Measurements from ENCODE around the gene IQGAP2. TPM values are rescaled to one million over a fixed set of nuclear protein-coding genes. Genes with fewer than 3 reads are reported as not detected.

The IQGAP2 gene
- total RNA-seq, 6 experiments from 2014 or later = 96.4 to 152 (median 123) TPM

DNA sequence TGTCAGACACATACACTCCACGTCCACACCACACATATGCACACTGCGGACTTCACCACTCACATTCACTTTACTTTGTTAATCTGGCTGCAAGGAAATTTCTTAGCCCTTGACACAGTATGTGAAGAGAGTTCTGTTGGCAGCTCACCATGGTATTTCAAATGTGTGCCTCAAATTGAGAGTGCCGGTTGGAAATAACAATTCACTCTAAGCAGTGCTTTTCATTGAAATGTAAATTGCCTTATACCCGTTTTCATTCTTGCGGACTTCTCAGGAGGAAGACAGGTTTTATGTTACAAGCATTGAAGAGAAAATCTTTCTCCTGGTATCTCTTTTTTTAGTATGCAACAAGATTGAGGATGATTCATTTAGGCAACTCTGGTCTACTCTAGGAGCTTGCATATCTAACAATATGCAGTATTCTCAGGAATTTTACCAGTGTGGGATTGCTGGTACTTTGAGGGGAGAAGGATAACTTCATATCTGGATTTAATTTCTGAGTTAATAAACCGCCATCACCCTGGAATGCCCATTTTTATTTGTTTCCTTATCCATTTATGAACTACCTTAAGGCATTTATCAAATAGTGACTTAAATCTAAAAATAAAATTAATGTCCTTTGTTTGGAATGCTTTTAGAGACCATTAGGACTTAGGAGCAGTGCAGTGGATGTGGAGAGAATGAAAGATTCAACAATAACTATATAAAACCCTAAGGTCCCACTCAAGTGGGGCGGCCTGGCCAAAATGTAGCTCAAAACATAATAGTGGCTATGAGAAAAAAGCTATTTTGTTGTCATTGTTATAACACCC, 87.0 kb downstream of the IQGAP2 start:
- Histone ChIP-seq H3K4me1 (peaks cover 0 to 56% (median 24%) of the 10 kb centered on the region in 4 donors), H3K36me3 (no peaks in the 10 kb centered on the region), H3K4me3 (no peak overlapping the region), H3K9me3 (no peaks in the 10 kb centered on the region), H3K27ac (no peak overlapping the region), H3K27me3 (no peaks in the 10 kb centered on the region)
- DNase-seq = no peak
- 90% methylated on average over 7 of the region's 7 CpGs for WGBS (ENCODE audit: insufficient coverage, low coverage, low lambda C conversion rate, missing lambda C conversion rate)
- ATAC-seq = no peak
- intact Hi-C loops (cut with DNase I) = no loop called here
- TF ChIP-seq, protein P1, sequence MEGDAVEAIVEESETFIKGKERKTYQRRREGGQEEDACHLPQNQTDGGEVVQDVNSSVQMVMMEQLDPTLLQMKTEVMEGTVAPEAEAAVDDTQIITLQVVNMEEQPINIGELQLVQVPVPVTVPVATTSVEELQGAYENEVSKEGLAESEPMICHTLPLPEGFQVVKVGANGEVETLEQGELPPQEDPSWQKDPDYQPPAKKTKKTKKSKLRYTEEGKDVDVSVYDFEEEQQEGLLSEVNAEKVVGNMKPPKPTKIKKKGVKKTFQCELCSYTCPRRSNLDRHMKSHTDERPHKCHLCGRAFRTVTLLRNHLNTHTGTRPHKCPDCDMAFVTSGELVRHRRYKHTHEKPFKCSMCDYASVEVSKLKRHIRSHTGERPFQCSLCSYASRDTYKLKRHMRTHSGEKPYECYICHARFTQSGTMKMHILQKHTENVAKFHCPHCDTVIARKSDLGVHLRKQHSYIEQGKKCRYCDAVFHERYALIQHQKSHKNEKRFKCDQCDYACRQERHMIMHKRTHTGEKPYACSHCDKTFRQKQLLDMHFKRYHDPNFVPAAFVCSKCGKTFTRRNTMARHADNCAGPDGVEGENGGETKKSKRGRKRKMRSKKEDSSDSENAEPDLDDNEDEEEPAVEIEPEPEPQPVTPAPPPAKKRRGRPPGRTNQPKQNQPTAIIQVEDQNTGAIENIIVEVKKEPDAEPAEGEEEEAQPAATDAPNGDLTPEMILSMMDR (IDR thresholded peaks at IDR 0.05) = no peak
- TF ChIP-seq POLR2A (IDR thresholded peaks at IDR 0.05) = no peak

DNA sequence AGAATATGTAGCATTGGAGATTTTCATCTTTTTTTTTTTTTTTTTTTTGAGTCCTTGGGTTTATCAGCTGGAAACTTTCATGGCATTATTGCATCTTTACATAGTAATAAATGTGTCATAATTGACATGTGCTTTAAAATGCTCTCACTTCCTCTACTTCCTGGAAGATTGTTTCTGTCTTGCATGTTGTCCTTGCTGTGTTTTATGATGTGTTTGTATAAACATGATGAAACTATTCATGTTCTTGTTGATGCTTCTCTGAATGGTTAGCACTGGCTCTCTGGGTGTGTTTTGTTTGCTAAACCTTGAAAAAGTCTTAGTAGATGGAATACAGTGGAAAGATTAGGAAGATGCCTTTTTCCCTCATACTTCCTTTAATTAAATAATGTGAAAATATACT, 87.9 kb downstream of the IQGAP2 start:
- no peak for DNase-seq
- no peaks in the 10 kb centered on the region for H3K9me3 ChIP-seq
- no peaks in the 10 kb centered on the region for H3K36me3 ChIP-seq
- ATAC-seq = peak in 1 of 4 donors; percentile 26
- no peak overlapping the region for H3K27ac ChIP-seq
- TF ChIP-seq POLR2A (IDR thresholded peaks at IDR 0.05) = no peak
- TF ChIP-seq, protein P1 (IDR thresholded peaks at IDR 0.05) = no peak
- no peak overlapping the region for H3K4me3 ChIP-seq
- intact Hi-C loops (cut with DNase I) = no loop called here
- no peaks in the 10 kb centered on the region for H3K27me3 ChIP-seq
- peaks cover 0 to 55% (median 23%) of the 10 kb centered on the region in 4 donors for H3K4me1 ChIP-seq

DNA sequence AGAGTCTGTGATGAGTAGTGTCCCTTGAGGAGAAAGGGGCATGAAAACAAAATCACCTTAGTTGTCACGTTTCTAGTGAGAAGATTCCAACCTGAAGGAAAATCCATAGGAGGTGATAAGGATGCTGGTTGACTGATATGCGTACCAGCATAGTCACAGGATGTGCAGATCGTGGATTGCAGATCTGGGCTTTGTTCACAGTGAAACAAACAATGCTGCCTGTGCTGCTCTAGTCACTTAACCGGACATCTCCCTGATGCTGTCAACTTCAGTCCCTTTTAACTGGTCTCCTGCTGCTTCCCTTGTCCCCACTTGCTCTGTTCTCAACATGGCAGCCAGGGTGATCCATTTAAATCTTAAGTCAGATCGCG, 89.7 kb downstream of the IQGAP2 start:
- intact Hi-C loops (cut with DNase I) = no loop called here
- Histone ChIP-seq H3K36me3 (no peaks in the 10 kb centered on the region), H3K4me1 (peaks cover 0 to 56% (median 24%) of the 10 kb centered on the region in 4 donors), H3K27ac (peak overlapping the region in 2 of 3 donors; percentile 46 to 59), H3K4me3 (no peak overlapping the region), H3K9me3 (no peaks in the 10 kb centered on the region), H3K27me3 (no peaks in the 10 kb centered on the region)
- no peak for DNase-seq
- TF ChIP-seq, protein P1 (IDR thresholded peaks at IDR 0.05) = no peak
- no peak for TF ChIP-seq POLR2A (IDR thresholded peaks at IDR 0.05)
- ATAC-seq = peak in 3 of 4 donors; percentile 9 to 32 (median 14)
- WGBS (ENCODE audit: insufficient coverage, low coverage, low lambda C conversion rate, missing lambda C conversion rate) = 27% methylated on average over 3 of the region's 6 CpGs

DNA sequence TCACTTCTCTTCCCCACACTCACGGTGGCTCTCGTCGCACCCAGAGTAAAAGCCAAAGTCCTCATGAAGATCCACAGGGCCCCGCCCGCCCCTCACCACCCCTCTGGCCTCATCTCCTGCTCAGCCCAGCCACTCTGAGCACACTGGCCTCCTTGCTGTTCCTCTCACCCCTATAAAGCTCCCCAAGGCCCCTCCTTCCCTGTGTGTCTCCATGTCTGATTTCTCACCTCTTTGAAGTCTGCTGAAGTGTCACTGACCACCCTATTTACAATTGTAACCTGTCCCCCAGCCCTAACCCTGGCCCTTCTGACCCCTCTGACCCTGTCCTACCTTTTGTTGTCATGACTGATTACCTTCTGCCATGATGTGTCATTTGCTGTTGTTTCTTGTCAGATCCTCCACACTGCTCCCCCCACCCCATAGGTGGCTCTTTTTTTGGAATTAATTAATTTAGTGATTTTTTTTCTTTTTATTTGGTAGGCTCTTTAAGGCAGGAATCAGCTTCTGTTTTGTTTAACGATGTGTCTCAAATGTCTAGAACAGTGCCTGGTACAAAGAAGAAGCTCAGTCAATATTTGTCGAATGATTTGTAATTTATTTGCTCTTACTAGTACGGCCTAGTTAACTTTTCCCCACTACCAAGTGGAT, 90.2 kb downstream of the IQGAP2 start:
- no peaks in the 10 kb centered on the region for H3K27me3 ChIP-seq
- no peaks in the 10 kb centered on the region for H3K36me3 ChIP-seq
- ATAC-seq = peak; percentile 67 to 78 (median 68)
- WGBS (ENCODE audit: insufficient coverage, low coverage, low lambda C conversion rate, missing lambda C conversion rate) = 28% methylated on average over 8 of the region's 8 CpGs
- DNase-seq = no peak
- intact Hi-C loops (cut with DNase I) = no loop called here
- H3K9me3 ChIP-seq = no peaks in the 10 kb centered on the region
- H3K27ac ChIP-seq = peak overlapping the region; percentile 20 to 59 (median 46)
- TF ChIP-seq POLR2A (IDR thresholded peaks at IDR 0.05) = no peak
- TF ChIP-seq, protein P1 (IDR thresholded peaks at IDR 0.05) = no peak
- H3K4me1 ChIP-seq = peaks cover 0 to 56% (median 24%) of the 10 kb centered on the region in 4 donors
- H3K4me3 ChIP-seq = peak overlapping the region in 1 of 3 donors; percentile 19

Data from right lobe of liver (tissue), 6 donors.